ENCODE measurements around the gene CHAD.

Gene CHAD

DNA sequence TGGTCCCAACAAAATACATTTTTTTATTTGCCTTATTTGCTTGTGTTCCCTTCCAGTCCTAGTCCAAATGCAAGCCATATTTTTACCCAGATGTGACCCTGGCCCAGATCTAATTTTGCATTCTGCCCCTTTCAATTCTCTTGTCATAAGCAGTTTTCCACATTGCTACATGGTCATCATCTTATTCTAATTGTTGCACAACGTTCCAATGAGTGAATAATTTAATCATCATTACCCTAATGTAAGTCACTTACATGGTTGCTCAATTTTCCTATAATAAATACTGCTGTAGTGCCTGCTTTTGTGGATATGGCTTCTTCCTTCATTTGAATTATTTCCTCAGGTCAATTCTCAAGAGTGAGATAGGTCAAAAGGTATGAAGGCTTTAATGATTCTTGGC lies 22.8 kb upstream of the CHAD start:
- H3K36me3 ChIP-seq (replicated peaks): no peaks in the 10 kb centered on the region
- in situ Hi-C loops (cut with HindIII; ENCODE audit: low pct_ligation_motif_present, low sequenced_read_pairs): no loop called here

DNA sequence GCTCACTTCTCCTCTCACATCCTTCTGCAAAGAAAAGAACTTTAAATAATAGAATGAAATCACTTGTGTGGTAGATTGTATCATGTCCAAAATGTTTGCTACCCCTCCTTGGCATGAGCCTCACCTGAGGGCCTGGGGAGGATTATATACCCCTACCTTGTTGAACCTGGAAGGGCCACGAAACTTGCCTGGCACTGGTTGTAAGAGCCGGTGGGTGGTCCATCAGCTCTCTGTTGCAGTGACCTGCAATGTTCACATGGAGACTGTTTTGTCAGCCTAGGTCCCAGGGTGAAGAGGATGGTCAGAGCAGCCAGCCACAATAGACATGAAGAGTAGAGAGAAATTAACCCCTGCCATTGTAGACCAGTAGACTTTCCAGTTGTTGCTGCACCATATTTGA lies 20.2 kb upstream of the CHAD start:
- DNase-seq: no peak
- TF ChIP-seq, protein P1, sequence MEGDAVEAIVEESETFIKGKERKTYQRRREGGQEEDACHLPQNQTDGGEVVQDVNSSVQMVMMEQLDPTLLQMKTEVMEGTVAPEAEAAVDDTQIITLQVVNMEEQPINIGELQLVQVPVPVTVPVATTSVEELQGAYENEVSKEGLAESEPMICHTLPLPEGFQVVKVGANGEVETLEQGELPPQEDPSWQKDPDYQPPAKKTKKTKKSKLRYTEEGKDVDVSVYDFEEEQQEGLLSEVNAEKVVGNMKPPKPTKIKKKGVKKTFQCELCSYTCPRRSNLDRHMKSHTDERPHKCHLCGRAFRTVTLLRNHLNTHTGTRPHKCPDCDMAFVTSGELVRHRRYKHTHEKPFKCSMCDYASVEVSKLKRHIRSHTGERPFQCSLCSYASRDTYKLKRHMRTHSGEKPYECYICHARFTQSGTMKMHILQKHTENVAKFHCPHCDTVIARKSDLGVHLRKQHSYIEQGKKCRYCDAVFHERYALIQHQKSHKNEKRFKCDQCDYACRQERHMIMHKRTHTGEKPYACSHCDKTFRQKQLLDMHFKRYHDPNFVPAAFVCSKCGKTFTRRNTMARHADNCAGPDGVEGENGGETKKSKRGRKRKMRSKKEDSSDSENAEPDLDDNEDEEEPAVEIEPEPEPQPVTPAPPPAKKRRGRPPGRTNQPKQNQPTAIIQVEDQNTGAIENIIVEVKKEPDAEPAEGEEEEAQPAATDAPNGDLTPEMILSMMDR (IDR thresholded peaks at IDR 0.05; ENCODE audit: low read depth, low read length, missing control alignments): no peak
- no peak overlapping the region for H3K4me3 ChIP-seq (ENCODE audit: low read depth, low read length)
- in situ Hi-C loops (cut with HindIII; ENCODE audit: low pct_ligation_motif_present, low sequenced_read_pairs): no loop called here
- H3K27ac ChIP-seq: no peak overlapping the region
- peaks cover 11% of the 10 kb centered on the region for H3K36me3 ChIP-seq (replicated peaks)
- H3K27me3 ChIP-seq (replicated peaks): no peaks in the 10 kb centered on the region

More for the DNA sequence above, 22.8 kb upstream of the CHAD start:
- Histone ChIP-seq H3K27me3 (replicated peaks) (no peaks in the 10 kb centered on the region), H3K4me3 (ENCODE audit: low read depth, low read length) (no peak overlapping the region), H3K27ac (no peak overlapping the region)
- TF ChIP-seq, protein P1 (IDR thresholded peaks at IDR 0.05; ENCODE audit: low read depth, low read length, missing control alignments): no peak
- no peak for DNase-seq

DNA sequence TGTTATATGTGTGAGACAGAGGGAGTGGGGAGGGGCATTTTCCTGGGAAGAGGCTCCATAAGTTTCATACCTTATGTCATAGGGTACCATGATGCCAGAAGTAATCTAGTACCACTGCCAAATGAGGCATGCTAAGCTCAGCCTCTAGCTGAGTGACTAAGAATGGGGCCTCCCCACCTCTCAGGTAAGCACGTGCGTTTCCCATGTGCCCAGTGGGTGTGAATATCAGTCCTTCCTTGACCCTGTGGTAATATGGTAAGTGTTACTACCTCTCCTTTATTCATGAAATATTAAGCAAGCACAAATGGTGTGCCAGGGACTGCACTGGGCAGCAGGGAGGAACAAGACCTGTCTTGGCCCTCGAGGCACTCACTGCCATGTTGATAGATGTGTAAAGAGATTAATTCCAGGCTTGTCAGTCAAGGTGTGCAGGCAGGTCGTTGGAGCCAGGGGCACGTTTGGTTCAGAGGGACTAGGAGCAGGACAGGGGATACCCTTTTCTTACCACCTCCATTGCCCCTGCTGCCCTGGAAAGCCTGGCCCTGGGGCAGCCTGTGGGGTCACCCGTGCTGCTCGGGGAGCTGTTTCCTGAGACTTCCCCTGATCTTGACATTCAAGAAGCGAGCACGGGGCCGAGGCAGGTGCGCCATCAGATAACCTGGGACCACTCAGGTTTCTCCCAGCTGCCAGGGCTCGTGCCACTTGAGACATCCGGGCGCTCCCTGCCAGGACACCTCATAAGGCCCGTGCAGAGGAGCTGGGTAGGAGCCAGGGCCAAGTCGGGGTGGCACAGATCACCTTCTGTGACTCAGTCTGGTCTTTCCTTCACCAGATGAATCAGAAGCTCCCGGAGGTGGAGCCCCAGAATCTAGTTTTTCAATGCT lies 18.8 kb upstream of the CHAD start:
- in situ Hi-C loops (cut with HindIII; ENCODE audit: low pct_ligation_motif_present, low sequenced_read_pairs): no loop called here
- Histone ChIP-seq H3K4me3 (ENCODE audit: low read depth, low read length) (no peak overlapping the region), H3K36me3 (replicated peaks) (peaks cover 18% of the 10 kb centered on the region), H3K27me3 (replicated peaks) (no peaks in the 10 kb centered on the region), H3K27ac (no peak overlapping the region)
- DNase-seq: no peak
- TF ChIP-seq, protein P1 (IDR thresholded peaks at IDR 0.05; ENCODE audit: low read depth, low read length, missing control alignments): no peak

DNA sequence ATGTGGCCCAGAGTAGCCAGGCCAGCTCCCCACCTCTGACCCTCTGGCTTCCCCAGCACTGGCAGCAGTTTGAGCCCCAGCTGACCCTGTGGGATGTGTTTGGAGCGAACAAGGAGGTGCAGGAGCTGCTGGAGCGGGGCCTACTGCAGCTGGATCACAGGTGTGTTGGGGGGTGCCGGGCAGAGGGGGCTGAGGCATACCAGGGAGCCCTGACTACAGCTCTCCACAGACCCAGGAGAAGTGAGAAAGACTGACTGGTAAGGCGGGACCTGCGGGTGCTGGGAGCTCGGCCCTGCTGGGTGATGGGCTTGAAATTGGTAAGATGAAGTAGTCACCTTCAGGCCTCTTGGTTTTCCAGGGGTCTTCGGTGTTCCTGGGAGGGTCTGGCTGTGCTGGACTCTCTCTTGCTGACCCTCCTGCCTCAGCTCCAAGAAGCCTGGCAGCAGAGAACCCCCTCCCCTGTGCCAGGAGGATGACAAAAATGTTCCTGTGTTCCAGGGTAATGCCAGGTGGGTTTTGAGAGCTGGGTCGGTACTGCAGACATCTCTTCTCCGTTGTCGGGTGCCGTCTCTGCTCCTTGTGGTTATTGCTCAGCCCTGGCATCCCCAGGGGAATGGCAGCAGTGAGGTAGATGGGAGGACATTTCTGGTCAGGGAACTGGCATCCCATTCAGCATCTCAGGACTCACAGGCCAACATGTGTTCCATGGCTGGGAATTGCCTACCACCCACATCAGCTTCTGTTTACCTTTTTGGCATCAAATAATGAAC lies 15.9 kb upstream of the CHAD start:
- no peak overlapping the region for H3K4me3 ChIP-seq (ENCODE audit: low read depth, low read length)
- H3K27me3 ChIP-seq (replicated peaks): no peaks in the 10 kb centered on the region
- no peak overlapping the region for H3K27ac ChIP-seq
- in situ Hi-C loops (cut with HindIII; ENCODE audit: low pct_ligation_motif_present, low sequenced_read_pairs): no loop called here
- no peak for DNase-seq
- peaks cover 20% of the 10 kb centered on the region for H3K36me3 ChIP-seq (replicated peaks)
- TF ChIP-seq, protein P1 (IDR thresholded peaks at IDR 0.05; ENCODE audit: low read depth, low read length, missing control alignments): no peak

DNA sequence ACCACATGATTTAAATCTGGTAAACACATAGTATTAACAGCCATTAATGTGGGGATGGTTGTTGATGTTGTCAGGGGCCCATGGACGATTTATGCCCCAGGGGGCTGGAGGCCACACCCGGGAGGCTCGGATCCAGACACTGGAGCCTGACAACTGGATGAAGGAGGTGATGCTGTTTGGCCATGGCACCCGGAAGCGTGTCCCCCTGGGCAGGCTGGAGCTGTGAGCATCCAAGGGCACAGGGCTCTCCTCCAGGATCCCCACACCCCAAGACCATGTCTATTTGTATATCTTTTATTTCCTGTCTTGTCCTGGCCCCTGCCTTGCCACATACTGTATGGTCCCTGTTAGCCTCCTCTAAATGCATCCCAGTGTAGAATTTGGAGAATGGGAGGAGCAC lies 14.6 kb upstream of the CHAD start:
- H3K36me3 ChIP-seq (replicated peaks): peaks cover 20% of the 10 kb centered on the region
- TF ChIP-seq, protein P1 (IDR thresholded peaks at IDR 0.05; ENCODE audit: low read depth, low read length, missing control alignments): no peak
- H3K27ac ChIP-seq: no peak overlapping the region

More for the DNA sequence above, 14.6 kb upstream of the CHAD start:
- no peak for DNase-seq
- no peak overlapping the region for H3K4me3 ChIP-seq (ENCODE audit: low read depth, low read length)
- no peaks in the 10 kb centered on the region for H3K27me3 ChIP-seq (replicated peaks)
- in situ Hi-C loops (cut with HindIII; ENCODE audit: low pct_ligation_motif_present, low sequenced_read_pairs): no loop called here
